LNCaP clone FGC (cell line): ENCODE data around the gene NDUFAF3.

Experiments used
- DNase-seq: peaks from one replicate; pipeline ENCODE4 v3.0.0-alpha.2; 2011; ENCODE audit warnings: low read depth
- H3K4me3 ChIP-seq: 2 replicates; pipeline ENCODE4 v1.5.1; 2011; ENCODE audit warnings: mild to moderate bottlenecking, low read depth, low read length, control low read depth
- CTCF ChIP-seq: IDR thresholded peaks from 2 replicates; pipeline ENCODE4 v1.5.1; 2012; ENCODE audit warnings: mild to moderate bottlenecking; ENCODE audit not compliant: control insufficient read depth, insufficient read depth; ENCODE audit errors: extremely low read depth

The NDUFAF3 gene

GRCh38 chr3:49001155-49001554, 20.8 kb upstream of the NDUFAF3 start:
- no peak for TF ChIP-seq CTCF
- no peak for DNase-seq
- H3K4me3 ChIP-seq, result no peak overlapping the region

GRCh38 chr3:49004352-49005302, 17.3 kb upstream of the NDUFAF3 start:
- H3K4me3 ChIP-seq, result no peak overlapping the region
- TF ChIP-seq CTCF, result no peak
- DNase-seq, result no peak

- no peak overlapping the region for H3K4me3 ChIP-seq
- no peak for DNase-seq
- TF ChIP-seq CTCF, result no peak
Measured at GRCh38 chr3:49005303-49005680, 16.6 kb upstream of the NDUFAF3 start.

- peak overlapping the region; percentile 96 for H3K4me3 ChIP-seq
- no peak for TF ChIP-seq CTCF
- DNase-seq, result no peak
Measured at GRCh38 chr3:49005998-49006397, 15.9 kb upstream of the NDUFAF3 start.

- no peak for TF ChIP-seq CTCF
- no peak for DNase-seq
- H3K4me3 ChIP-seq, result peak overlapping the region; percentile 96
Measured at GRCh38 chr3:49006408-49007067, 15.4 kb upstream of the NDUFAF3 start.

GRCh38 chr3:49007068-49007770, 14.7 kb upstream of the NDUFAF3 start, which contains the start of gene WDR6:
Gene WDR6, plus strand, starts transcription at chr3:49007391. Its CDS starts 41 bp downstream, at chr3:49007432.
- peak; percentile 97 for DNase-seq
- TF ChIP-seq CTCF, result peak; percentile 34

More at GRCh38 chr3:49007068-49007770, 14.7 kb upstream of the NDUFAF3 start, which contains the start of gene WDR6:
- peak within 1 kb of the TSS; percentile 96 for H3K4me3 ChIP-seq
